Panc1 (cell line): ENCODE results near the gene NFKB2.

Source experiments
- CTCF ChIP-seq: fragments of 450-650 bp; IDR thresholded peaks from 2 replicates; pipeline ENCODE4 v1.5.1; 2017; ENCODE audit warnings: mild to moderate bottlenecking
- POLR2AphosphoS5 ChIP-seq: IDR thresholded peaks from 2 replicates; pipeline ENCODE4 v1.6.1; 2012; ENCODE audit warnings: mild to moderate bottlenecking, low read depth, low read length, moderate library complexity
- TCF7L2 ChIP-seq: IDR thresholded peaks from 2 replicates; pipeline ENCODE4 v1.6.1; 2011; ENCODE audit warnings: mild to moderate bottlenecking, low read depth, low read length, inconsistent platforms

- no peak for TF ChIP-seq CTCF
- TF ChIP-seq POLR2AphosphoS5: no peak
- TF ChIP-seq TCF7L2: no peak
Observed at GRCh38 chr10:102358712-102359382, 36.7 kb upstream of the NFKB2 start.
